H1 (cell line): Measurements from ENCODE around the gene TVP23A. TPM values are rescaled to one million over a fixed set of nuclear protein-coding genes. Genes with fewer than 3 reads are reported as not detected.

Source experiments
- ATF2 ChIP-seq: IDR thresholded peaks from 2 replicates; pipeline ENCODE4 v1.6.1; 2012; ENCODE audit warnings: low read length, inconsistent platforms
- BACH1 ChIP-seq: IDR thresholded peaks from 2 replicates; pipeline ENCODE4 v1.6.1; 2012; ENCODE audit warnings: low read length, improper control_type of control experiment
- CTCF ChIP-seq, 3 experiments: IDR thresholded peaks; 1 replicate in 2 of 3; 2 replicates in 1 of 3; pipeline versions ENCODE4 v1.5.1 to v1.6.1; 2011; ENCODE audit warnings: low read length in 3 of 3, mild to moderate bottlenecking in 3 of 3, inconsistent platforms in 2 of 3, low read depth in 1 of 3, moderate library complexity in 1 of 3; ENCODE audit not compliant: insufficient read depth in 1 of 3; ENCODE audit errors: control extremely low read depth in 1 of 3
- MAX ChIP-seq: IDR thresholded peaks from 2 replicates; pipeline ENCODE4 v1.6.1; 2012; ENCODE audit warnings: inconsistent platforms
- POLR2A ChIP-seq, 2 experiments: IDR thresholded peaks; 1 replicate in 1 of 2; 2 replicates in 1 of 2; pipeline ENCODE4 v1.6.1; 2011; ENCODE audit warnings: low read depth in 2 of 2, low read length in 2 of 2, mild to moderate bottlenecking in 2 of 2; ENCODE audit errors: control extremely low read depth in 1 of 2
- SIX5 ChIP-seq: IDR thresholded peaks from 2 replicates; pipeline ENCODE4 v1.6.1; 2011; ENCODE audit warnings: mild to moderate bottlenecking, low read depth, low read length
- SP4 ChIP-seq: IDR thresholded peaks from 2 replicates; pipeline ENCODE4 v1.6.1; 2012; ENCODE audit warnings: low read length, inconsistent platforms
- TAF7 ChIP-seq: optimal IDR thresholded peaks from 2 replicates; pipeline ENCODE3; 2011; ENCODE audit warnings: low read depth, mild to moderate bottlenecking, inconsistent platforms, low read length, moderate library complexity, borderline replicate concordance
- polyA plus RNA-seq, 7 experiments: library from polyadenylated mRNA; depleted of rRNA in 3 of 7; stranded (reverse) in 5 of 7; unstranded in 2 of 7; fragments of >200 nt in 5 of 7; fragments of 200-250 nt in 2 of 7; gene quantifications; 1 replicate in 5 of 7; 2 replicates in 1 of 7; 4 replicates in 1 of 7; pipeline versions ENCODE4 v1.2.1 to v1.2.3, GENCODE V29; 2011 to 2013; ENCODE audit warnings: missing spikeins in 2 of 7, mixed read lengths in 2 of 7
- total RNA-seq: library from RNA; stranded (reverse); fragmentation: NEBNext Ultra II Directional; extraction: Animal tissue kit (Norgen Biotek cat#: 25700); gene quantifications from 2 replicates; pipeline ENCODE4 v1.2.1, GENCODE V29; 2021

Gene TVP23A
- total and polyA plus RNA-seq, 2 of the 8 experiments (the other 6 are each of a cell fraction or from before 2014, with no cell fraction given): 2.2 to 3.1 TPM

- TF ChIP-seq CTCF (IDR thresholded peaks at IDR 0.05; ENCODE audit: control extremely low read depth in 1 of 3, insufficient read depth in 1 of 3, low read depth in 1 of 3, low read length in 3 of 3): no peak
- TF ChIP-seq SIX5: no peak
- no peak for TF ChIP-seq ATF2
- no peak for TF ChIP-seq TAF7
- no peak for TF ChIP-seq POLR2A (IDR thresholded peaks at IDR 0.05; ENCODE audit: control extremely low read depth in 1 of 2, low read depth in 2 of 2, low read length in 2 of 2)
- no peak for TF ChIP-seq SP4
- no peak for TF ChIP-seq MAX
- TF ChIP-seq BACH1: no peak
- TF ChIP-seq, all 59 proteins: peak for 0
These were observed 16.2 kb upstream of the TVP23A start (continued) for GRCh38 chr16:10834766-10835165.
